Globus pallidus (tissue), 1 donor: Measurements from ENCODE around the gene SNX32.

Experiments used
- DNase-seq: peaks from one replicate; pipeline ENCODE4 v3.0.0-alpha.2; 2015; ENCODE audit warnings: low spot score

The SNX32 gene

DNA sequence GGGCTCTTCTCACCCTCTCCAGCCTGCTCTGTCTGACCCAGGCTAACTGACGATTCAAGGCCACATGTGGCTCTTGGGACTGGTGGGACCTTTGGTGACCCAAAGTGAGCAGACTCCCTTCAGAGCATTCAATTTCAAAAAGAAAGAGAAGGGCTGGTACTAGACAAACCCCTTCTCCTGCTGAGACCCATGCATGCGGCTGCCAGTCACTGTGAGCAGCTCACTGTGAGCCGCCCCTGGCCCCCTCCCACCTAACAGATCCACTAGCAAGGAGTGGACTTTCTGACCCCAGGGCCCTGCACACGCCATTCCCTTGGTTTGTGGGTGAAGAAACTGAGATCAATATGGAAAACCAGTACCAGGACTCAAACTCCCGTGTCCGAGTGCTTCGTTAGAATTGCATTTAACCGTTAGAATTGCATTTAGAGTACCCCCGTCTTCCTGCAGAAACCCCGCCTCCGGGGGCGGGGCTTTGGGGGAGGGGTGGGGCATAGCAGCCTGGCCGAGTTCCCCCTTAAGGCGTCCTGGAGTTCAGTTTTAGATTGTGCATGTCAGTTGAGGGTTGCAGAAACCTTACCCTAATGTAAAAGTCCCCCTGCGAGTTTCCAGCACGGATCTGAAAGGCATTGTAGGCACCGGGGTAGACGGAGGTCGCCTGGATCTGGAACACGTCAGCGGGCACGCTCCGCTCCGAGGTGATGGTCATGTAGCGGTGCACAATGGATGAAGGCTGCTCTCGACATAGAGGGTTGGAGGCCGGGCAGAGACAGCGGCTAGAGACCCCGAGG is 33.7 kb downstream of the SNX32 start:
- no peak for DNase-seq

GRCh38 chr11:65868076-65868667 is 34.4 kb downstream of the SNX32 start:
- no peak for DNase-seq

- DNase-seq: no peak
Measured at GRCh38 chr11:65868907-65869306, 35.1 kb downstream of the SNX32 start.

GRCh38 chr11:65869643-65870306 is 36.0 kb downstream of the SNX32 start:
- DNase-seq: no peak

DNA sequence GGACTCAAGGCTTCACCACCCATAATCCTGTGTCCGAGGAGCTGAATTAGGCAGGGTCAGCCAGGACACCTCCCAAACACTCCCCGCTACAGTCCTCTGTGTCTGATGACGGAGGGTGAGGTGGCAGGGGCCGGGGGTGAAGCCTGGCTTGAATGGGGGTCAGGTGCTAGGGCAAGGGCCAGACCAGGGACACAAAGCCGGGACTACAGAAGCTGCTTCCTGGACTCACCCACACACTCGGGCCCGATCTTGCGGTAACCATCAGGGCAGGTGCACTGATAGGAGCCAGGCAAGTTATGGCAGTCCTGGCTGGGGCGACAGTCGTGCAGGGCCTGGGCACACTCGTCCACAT is 36.5 kb downstream of the SNX32 start:
- DNase-seq: no peak

DNA sequence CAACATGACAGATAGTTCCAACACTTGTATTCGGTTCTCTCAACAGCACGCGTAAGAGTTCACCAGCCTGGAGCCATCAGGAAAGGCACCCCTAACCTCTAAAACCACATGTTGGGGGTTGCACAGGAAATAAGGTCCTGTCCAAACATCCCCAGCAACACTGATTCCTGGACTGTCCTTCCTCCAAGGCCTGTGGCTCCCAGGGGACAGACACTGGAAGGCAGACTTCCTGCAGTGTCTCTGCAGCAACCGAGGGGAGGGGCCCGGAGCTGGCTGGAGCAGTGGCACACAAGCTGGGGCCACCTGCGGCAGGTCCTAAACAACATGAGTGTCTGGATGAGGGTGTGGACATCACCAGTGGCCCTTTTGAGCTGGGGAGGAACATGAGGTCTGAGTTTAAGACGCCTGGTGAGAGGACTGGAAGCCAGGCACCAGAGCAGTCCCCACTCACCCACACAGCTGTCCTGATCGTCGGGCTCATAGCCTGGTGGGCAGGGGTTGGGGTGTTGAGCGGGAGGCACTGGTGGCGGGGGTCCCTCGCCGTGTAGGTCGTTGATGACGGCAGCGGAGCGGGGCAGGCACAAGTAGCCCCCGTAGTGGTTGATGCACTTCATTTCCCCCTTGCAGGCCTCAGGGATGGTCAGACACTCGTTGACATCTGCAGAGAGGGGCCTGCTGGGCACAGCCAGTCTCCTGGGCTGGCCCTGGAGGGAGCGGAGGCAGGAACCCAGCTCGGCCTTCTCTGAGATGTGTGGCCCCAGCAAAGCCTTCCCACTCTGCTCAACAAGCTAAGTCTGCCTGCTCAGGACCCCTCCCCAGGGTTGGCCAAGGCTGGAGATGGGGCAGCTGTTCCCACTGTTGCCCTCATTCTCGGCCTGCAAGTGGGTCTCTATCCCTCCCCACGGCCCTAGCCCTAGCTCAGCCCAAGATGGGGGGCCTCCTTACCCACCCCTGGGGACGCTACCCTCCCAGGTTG is 37.2 kb downstream of the SNX32 start:
- DNase-seq: no peak

GRCh38 chr11:65871811-65872548 is 38.2 kb downstream of the SNX32 start:
- no peak for DNase-seq

GRCh38 chr11:65872586-65873317 is 39.0 kb downstream of the SNX32 start, which contains the start of gene EFEMP2:
Gene EFEMP2, minus strand, starts transcription at chr11:65872800. Its CDS starts 446 bp downstream, at chr11:65872354.
- DNase-seq: no peak

GRCh38 chr11:65873318-65874156 is 39.8 kb downstream of the SNX32 start:
- peak; percentile 90 for DNase-seq

DNA sequence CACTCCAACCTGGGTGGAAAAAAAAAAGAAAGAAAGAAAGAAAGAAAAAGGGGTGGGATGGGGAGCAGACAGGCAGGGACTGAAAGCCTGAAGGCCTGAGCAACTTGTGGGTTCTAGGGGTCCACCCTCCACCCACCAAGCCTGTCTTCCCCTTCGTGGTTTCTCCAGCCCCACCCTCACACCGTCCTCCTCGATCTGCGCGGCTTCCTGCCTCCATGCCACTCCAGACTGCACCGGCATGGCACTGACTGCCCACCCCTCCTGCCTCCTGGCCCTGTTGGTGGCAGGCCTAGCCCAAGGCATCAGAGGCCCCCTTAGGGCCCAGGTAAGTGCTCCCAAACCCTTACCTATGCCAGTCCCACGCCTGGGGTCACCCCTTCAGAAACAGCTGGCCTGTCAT is 45.9 kb downstream of the SNX32 start, which contains the start of gene CTSW:
Gene CTSW, plus strand, starts transcription at position 221 of the 400 bp plus-strand sequence. Its CDS starts 18 bp downstream, at position 239.
- DNase-seq: no peak

GRCh38 chr11:65880027-65880426 is 46.3 kb downstream of the SNX32 start:
- DNase-seq: no peak

- DNase-seq: no peak
Measured at GRCh38 chr11:65880844-65881421, 47.2 kb downstream of the SNX32 start.

GRCh38 chr11:65882120-65883057 is 48.6 kb downstream of the SNX32 start:
- DNase-seq: no peak

DNA sequence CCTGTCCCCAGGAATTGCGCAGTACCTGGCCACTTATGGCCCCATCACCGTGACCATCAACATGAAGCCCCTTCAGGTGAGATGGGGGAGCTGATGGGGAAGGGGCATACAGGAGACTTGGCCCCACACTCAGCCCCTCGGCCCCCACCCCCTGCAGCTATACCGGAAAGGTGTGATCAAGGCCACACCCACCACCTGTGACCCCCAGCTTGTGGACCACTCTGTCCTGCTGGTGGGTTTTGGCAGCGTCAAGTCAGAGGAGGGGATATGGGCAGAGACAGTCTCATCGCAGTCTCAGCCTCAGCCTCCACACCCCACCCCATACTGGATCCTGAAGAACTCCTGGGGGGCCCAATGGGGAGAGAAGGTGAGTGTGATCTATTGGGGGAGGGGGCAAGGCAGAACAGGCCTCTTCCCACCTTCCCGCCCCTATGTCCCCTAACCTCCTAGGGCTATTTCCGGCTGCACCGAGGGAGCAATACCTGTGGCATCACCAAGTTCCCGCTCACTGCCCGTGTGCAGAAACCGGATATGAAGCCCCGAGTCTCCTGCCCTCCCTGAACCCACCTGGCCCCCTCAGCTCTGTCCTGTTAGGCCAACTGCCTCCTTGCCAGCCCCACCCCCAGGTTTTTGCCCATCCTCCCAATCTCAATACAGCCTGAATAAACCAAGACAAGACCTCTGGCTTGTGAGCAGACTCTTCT is 49.4 kb downstream of the SNX32 start:
- DNase-seq: no peak

DNA sequence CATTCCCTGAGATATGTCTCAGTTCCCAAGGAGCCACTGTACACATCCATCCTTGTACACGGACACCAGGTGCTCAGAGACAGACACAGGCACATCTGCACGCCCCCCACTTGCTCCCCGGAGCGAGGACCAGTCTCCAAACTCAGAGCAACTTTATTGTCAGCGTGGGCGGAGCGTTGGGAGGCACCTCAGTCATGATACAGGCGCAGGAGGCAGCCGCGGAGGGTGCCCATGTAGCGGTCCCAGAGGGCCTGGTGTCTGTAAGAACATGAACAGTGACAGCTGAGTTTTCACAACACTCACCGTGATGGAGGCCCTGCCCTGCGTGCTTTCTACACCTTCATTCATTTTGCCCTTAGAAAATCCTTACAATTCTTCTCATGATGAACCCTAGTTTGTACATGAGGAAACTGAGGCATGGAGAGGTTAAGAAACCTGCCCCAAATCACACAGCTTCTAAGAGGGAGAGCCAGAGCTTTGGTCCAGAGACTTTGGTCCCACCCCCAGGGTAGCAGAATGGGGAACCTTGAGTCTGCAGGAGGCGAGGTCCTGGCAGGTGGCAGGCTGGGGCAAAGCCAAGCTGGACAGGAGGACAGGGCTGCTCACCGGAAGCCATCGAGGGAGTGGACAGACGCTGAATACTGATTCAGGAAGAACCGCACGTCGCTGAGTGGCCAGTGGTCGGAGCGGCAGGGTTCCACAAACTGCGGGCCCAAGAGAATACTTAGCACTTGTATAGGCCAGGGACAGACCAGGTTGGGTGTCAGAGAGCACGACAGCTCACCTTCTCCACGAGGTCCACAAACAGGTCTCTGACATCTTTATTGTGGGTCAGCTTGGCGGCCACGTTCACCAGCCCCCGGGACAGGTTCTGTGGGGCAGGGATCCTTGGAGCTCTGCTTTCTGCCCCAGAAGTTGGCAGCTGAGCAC is 50.3 kb downstream of the SNX32 start:
- no peak for DNase-seq

DNA sequence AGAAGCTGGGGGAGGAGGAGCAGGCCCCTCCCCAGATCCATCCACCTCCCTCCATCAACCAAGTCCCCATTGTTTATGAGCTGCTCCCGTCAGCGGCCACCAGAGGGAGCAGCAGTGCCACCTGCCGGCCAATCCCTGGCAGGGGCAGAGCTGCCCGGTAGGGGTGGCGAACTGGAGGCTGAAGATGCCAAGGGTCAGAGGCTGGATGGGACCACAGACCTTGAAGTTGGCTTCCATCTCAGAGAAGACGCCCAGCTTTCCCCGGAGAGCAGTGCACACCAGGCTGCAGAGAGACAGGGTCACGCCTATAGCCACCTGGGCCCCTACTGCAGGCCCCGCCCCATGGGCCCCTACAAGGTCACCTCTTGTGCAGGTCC is 50.9 kb downstream of the SNX32 start:
- DNase-seq: peak; percentile 78
